Measurements from ENCODE around the gene CAMK2D.
A peak's percentile ranks its signal among the peaks of the same experiment; 100 is the strongest.

CAMK2D gene

DNA sequence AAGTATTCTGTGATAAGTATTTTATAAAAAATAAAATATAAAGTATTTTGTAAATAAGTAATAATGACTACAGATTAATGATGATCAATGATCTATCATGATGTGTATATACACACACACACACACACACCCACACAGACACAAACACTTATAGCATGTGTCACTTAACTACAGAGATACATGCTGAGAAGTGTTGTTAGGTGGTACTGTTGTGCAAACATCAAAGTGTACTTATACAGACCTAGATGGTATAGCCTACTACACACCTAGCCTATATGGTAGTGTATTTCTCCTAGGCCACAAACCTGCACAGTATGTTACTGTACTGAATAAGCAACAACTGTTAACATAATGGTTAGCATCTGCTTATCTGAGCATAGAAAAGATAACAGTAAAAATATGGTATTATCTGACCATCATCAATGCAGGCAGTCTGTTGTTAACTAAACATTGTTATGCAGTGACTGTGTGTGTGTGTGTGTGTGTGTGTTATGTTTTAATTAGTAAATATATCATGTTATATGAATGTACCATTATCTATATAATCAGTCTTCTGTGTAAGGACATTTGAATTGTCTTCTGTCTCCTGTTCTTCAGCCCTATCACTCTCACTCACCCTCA is 138.2 kb downstream of the CAMK2D start:
- no peak overlapping the region for H2AK5ac ChIP-seq (ENCODE audit: low read length)
- no peak overlapping the region for H3K4me2 ChIP-seq (ENCODE audit: low read length)
- H3K79me2 ChIP-seq (ENCODE audit: control insufficient read depth, insufficient read depth, low read length, poor library complexity), result no peaks in the 10 kb centered on the region
- no peak overlapping the region for H3K4me3 ChIP-seq (ENCODE audit: low read depth, low read length)
- no peak overlapping the region for H2BK12ac ChIP-seq (ENCODE audit: low read length)
- no peak overlapping the region for H3K23ac ChIP-seq (ENCODE audit: low read length)
- no peak overlapping the region for H4K91ac ChIP-seq (ENCODE audit: low read depth, low read length)
- H3K4me1 ChIP-seq (ENCODE audit: control insufficient read depth in 1 of 2, insufficient read depth in 2 of 2, low read length in 2 of 2), result no peaks in the 10 kb centered on the region
- no peak overlapping the region for H4K8ac ChIP-seq (ENCODE audit: low read depth, low read length)
- H3K14ac ChIP-seq (ENCODE audit: low read length), result no peak overlapping the region
- no peak overlapping the region for H3K4ac ChIP-seq (ENCODE audit: low read depth, low read length)
- H2AFZ ChIP-seq (ENCODE audit: insufficient read depth, low read length, poor library complexity), result no peak overlapping the region
- H3K18ac ChIP-seq (ENCODE audit: low read length), result no peak overlapping the region
- no peaks in the 10 kb centered on the region for H3K36me3 ChIP-seq (ENCODE audit: control insufficient read depth in 1 of 2, insufficient read depth in 2 of 2, low read length in 2 of 2)
- DNase-seq, result peak; percentile 34 to 56
- no peak overlapping the region for H3K9ac ChIP-seq (ENCODE audit: low read length)
- no peaks in the 10 kb centered on the region for H3K79me1 ChIP-seq (ENCODE audit: low read length)
- no peak overlapping the region for H2BK5ac ChIP-seq (ENCODE audit: low read depth, low read length, poor library complexity)
- no peak overlapping the region for H3K27ac ChIP-seq (ENCODE audit: low read depth, low read length)
- no peak overlapping the region for H4K12ac ChIP-seq (ENCODE audit: low read depth, low read length)
- no peaks in the 10 kb centered on the region for H3K27me3 ChIP-seq (ENCODE audit: insufficient read depth, low read length)
- H3K9me3 ChIP-seq (ENCODE audit: insufficient read depth, low read depth, low read length), result no peaks in the 10 kb centered on the region
- H2BK120ac ChIP-seq (ENCODE audit: insufficient read depth, low read length, poor library complexity), result no peak overlapping the region

DNA sequence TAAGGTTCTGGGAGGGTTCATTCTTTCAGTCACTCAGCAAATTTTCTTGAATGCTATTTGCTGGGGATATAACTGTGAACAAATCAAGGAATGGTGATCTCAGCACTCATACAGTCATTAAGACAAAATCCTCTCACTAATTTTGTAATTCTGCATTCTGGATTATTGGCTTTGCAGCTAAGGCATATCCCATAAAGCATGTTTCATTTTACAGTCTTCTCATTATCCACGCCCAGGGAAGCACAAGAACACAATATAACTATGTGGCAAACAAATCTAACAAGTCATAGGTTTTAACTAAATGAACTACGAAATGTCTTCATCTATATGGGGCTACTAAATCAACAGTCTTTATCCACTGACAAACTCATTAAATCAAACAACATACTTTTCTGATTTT is 139.9 kb downstream of the CAMK2D start:
- WGBS (ENCODE audit: extremely low coverage, insufficient coverage, insufficient read length), result no CpG with 5 or more reads among the region's 2 CpGs
- Histone ChIP-seq H3K18ac (ENCODE audit: low read length) (no peak overlapping the region), H3K4ac (ENCODE audit: low read depth, low read length) (no peak overlapping the region), H2BK120ac (ENCODE audit: insufficient read depth, low read length, poor library complexity) (no peak overlapping the region), H2AFZ (ENCODE audit: insufficient read depth, low read length, poor library complexity) (no peak overlapping the region), H3K14ac (ENCODE audit: low read length) (no peak overlapping the region), H3K27ac (ENCODE audit: low read depth, low read length) (no peak overlapping the region), H3K27me3 (ENCODE audit: insufficient read depth, low read length) (no peaks in the 10 kb centered on the region), H4K91ac (ENCODE audit: low read depth, low read length) (no peak overlapping the region), H3K9ac (ENCODE audit: low read length) (no peak overlapping the region), H4K8ac (ENCODE audit: low read depth, low read length) (no peak overlapping the region), H3K4me2 (ENCODE audit: low read length) (no peak overlapping the region), H2BK5ac (ENCODE audit: low read depth, low read length, poor library complexity) (no peak overlapping the region), H3K36me3 (ENCODE audit: control insufficient read depth in 1 of 2, insufficient read depth in 2 of 2, low read length in 2 of 2) (no peaks in the 10 kb centered on the region), H3K4me3 (ENCODE audit: low read depth, low read length) (no peak overlapping the region), H3K79me1 (ENCODE audit: low read length) (no peaks in the 10 kb centered on the region), H3K23ac (ENCODE audit: low read length) (no peak overlapping the region), H3K9me3 (ENCODE audit: insufficient read depth, low read depth, low read length) (no peaks in the 10 kb centered on the region), H3K79me2 (ENCODE audit: control insufficient read depth, insufficient read depth, low read length, poor library complexity) (no peaks in the 10 kb centered on the region), H4K12ac (ENCODE audit: low read depth, low read length) (no peak overlapping the region), H2AK5ac (ENCODE audit: low read length) (no peak overlapping the region), H3K4me1 (ENCODE audit: control insufficient read depth in 1 of 2, insufficient read depth in 2 of 2, low read length in 2 of 2) (no peaks in the 10 kb centered on the region), H2BK12ac (ENCODE audit: low read length) (no peak overlapping the region)
- no peak for DNase-seq

DNA sequence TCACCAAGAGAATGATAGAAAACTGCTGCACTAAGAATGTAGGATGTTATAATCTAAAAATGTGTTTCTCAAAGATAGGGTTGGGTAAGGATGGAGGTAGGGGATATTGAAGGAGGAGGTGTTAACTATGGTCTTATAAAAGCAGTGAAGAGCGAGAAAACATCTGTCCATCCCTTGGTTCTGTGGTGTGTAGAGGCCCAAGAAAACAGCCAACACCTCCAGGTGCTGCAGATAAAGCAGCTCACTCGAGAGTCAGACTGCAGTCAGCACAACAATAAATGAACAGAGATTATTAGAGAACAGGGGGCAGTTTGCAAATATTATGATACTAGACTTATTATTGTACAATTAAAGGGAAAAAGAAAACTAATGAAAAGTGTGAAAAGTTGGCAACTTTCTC is 141.5 kb downstream of the CAMK2D start:
- H4K12ac ChIP-seq (ENCODE audit: low read depth, low read length), result no peak overlapping the region
- no peaks in the 10 kb centered on the region for H3K79me2 ChIP-seq (ENCODE audit: control insufficient read depth, insufficient read depth, low read length, poor library complexity)
- H3K4ac ChIP-seq (ENCODE audit: low read depth, low read length), result no peak overlapping the region
- H4K91ac ChIP-seq (ENCODE audit: low read depth, low read length), result no peak overlapping the region
- WGBS (ENCODE audit: extremely low coverage, insufficient coverage, insufficient read length), result no CpG with 5 or more reads among the region's 2 CpGs
- H3K27ac ChIP-seq (ENCODE audit: low read depth, low read length), result no peak overlapping the region
- H3K36me3 ChIP-seq (ENCODE audit: control insufficient read depth in 1 of 2, insufficient read depth in 2 of 2, low read length in 2 of 2), result no peaks in the 10 kb centered on the region
- no peaks in the 10 kb centered on the region for H3K4me1 ChIP-seq (ENCODE audit: control insufficient read depth in 1 of 2, insufficient read depth in 2 of 2, low read length in 2 of 2)
- H3K27me3 ChIP-seq (ENCODE audit: insufficient read depth, low read length), result no peaks in the 10 kb centered on the region
- no peak overlapping the region for H2BK120ac ChIP-seq (ENCODE audit: insufficient read depth, low read length, poor library complexity)
- no peak overlapping the region for H4K8ac ChIP-seq (ENCODE audit: low read depth, low read length)
- H2AK5ac ChIP-seq (ENCODE audit: low read length), result no peak overlapping the region
- no peak overlapping the region for H3K23ac ChIP-seq (ENCODE audit: low read length)
- H2BK5ac ChIP-seq (ENCODE audit: low read depth, low read length, poor library complexity), result no peak overlapping the region
- H3K79me1 ChIP-seq (ENCODE audit: low read length), result no peaks in the 10 kb centered on the region
- no peak overlapping the region for H3K14ac ChIP-seq (ENCODE audit: low read length)
- H3K9me3 ChIP-seq (ENCODE audit: insufficient read depth, low read depth, low read length), result no peaks in the 10 kb centered on the region
- no peak overlapping the region for H3K9ac ChIP-seq (ENCODE audit: low read length)
- H3K4me2 ChIP-seq (ENCODE audit: low read length), result no peak overlapping the region
- DNase-seq, result no peak
- no peak overlapping the region for H3K4me3 ChIP-seq (ENCODE audit: low read depth, low read length)
- H3K18ac ChIP-seq (ENCODE audit: low read length), result no peak overlapping the region
- H2BK12ac ChIP-seq (ENCODE audit: low read length), result no peak overlapping the region
- H2AFZ ChIP-seq (ENCODE audit: insufficient read depth, low read length, poor library complexity), result no peak overlapping the region

DNA sequence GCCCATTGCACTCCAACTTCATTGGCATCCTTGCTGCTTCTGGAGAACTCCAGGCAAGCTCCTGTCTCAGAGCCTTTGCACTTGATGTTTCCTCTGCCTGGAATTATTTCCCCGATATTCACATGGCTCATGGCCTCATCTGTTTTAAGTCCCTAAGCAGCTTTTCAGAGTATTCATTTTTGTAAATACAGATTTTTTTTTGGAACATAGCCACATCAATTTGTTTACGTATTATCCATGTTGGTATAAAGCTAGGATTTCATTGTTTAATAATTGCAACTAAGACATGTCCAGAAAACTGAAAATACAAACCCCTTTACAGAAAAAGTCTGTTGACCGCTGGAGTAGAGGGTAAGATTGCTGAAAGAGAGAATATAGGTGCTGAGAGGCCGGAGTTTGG is 142.0 kb downstream of the CAMK2D start:
- Histone ChIP-seq H4K8ac (ENCODE audit: low read depth, low read length) (no peak overlapping the region), H2BK12ac (ENCODE audit: low read length) (no peak overlapping the region), H4K91ac (ENCODE audit: low read depth, low read length) (no peak overlapping the region), H3K36me3 (ENCODE audit: control insufficient read depth in 1 of 2, insufficient read depth in 2 of 2, low read length in 2 of 2) (no peaks in the 10 kb centered on the region), H2BK5ac (ENCODE audit: low read depth, low read length, poor library complexity) (no peak overlapping the region), H3K4me2 (ENCODE audit: low read length) (no peak overlapping the region), H3K79me2 (ENCODE audit: control insufficient read depth, insufficient read depth, low read length, poor library complexity) (no peaks in the 10 kb centered on the region), H3K9ac (ENCODE audit: low read length) (no peak overlapping the region), H3K9me3 (ENCODE audit: insufficient read depth, low read depth, low read length) (no peaks in the 10 kb centered on the region), H4K12ac (ENCODE audit: low read depth, low read length) (no peak overlapping the region), H3K14ac (ENCODE audit: low read length) (no peak overlapping the region), H2AFZ (ENCODE audit: insufficient read depth, low read length, poor library complexity) (no peak overlapping the region), H3K4me3 (ENCODE audit: low read depth, low read length) (no peak overlapping the region), H2BK120ac (ENCODE audit: insufficient read depth, low read length, poor library complexity) (no peak overlapping the region), H3K27ac (ENCODE audit: low read depth, low read length) (no peak overlapping the region), H3K4me1 (ENCODE audit: control insufficient read depth in 1 of 2, insufficient read depth in 2 of 2, low read length in 2 of 2) (no peaks in the 10 kb centered on the region), H3K23ac (ENCODE audit: low read length) (peak overlapping the region; percentile 21), H3K18ac (ENCODE audit: low read length) (no peak overlapping the region), H3K27me3 (ENCODE audit: insufficient read depth, low read length) (no peaks in the 10 kb centered on the region), H2AK5ac (ENCODE audit: low read length) (no peak overlapping the region), H3K4ac (ENCODE audit: low read depth, low read length) (no peak overlapping the region), H3K79me1 (ENCODE audit: low read length) (no peaks in the 10 kb centered on the region)
- no peak for DNase-seq
- no CpG with 5 or more reads among the region's 4 CpGs for WGBS (ENCODE audit: extremely low coverage, insufficient coverage, insufficient read length)

Measured in trophoblast cell (in vitro differentiated cells and primary cell).